Measurements from ENCODE around the gene METTL13. TPM values are rescaled to one million over a fixed set of nuclear protein-coding genes. Genes with fewer than 3 reads are reported as not detected.

Gene METTL13
- polyA plus RNA-seq, 12 donors = 18.0 to 28.4 (median 22.8) TPM; not detected in 1

DNA sequence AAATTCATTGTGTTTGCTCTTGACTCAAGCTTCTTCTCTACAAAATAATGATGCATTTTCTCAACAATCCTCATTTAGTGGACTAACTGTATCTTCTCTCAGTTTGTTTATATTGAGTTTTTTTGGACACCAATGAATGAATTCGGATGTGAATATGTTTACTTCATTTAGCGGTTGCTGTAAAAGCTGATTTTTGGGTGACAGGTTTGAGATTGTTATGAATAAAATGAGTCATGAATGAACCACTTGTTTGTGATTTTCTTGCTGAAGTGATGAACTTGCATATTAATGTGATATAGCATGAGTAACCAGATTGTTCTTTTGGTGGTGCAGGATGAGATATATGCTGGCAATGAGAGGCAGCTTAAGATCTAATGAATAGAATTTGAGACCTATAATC, 62.9 kb downstream of the METTL13 start:
- DNase-seq = no peak

DNA sequence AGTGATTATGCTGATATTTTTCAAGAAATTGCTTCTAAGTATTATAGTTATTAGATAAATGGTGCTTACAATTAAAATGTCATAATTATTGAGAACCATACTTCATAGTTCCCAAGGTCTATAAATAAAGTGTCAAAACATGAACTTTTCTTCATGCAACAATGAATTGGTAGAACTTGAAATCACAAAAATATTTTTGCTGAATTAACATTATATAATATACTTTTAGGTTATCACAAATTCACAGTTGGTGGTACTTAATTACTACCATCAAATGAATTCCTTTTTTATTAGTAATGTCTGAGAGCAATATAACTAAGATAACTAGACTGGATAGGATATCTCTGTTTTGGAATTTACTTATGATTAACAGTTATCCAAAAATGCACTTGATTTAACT, 64.5 kb downstream of the METTL13 start:
- no peak for DNase-seq

Other genes with a start within 250 kb of the METTL13 start
- gene MYOCOS, start 159.4 kb upstream of the METTL13 start, polyA plus RNA-seq (ENCODE audit: insufficient read length in 12 of 12) = under 1 TPM in 5 of 12 donors, not detected in 7; 0.08 to 0.26 (median 0.12) TPM
- gene MYOC, start 129.0 kb upstream of the METTL13 start, polyA plus RNA-seq (ENCODE audit: insufficient read length in 12 of 12) = 10 to 100 TPM in 1 of 12 donors, 1 to 10 TPM in 10, not detected in 1; 1.6 to 13.9 (median 5.9) TPM
- 10 to 100 TPM in 10 of 12 donors, 1 to 10 TPM in 1, not detected in 1; 7.2 to 34.3 (median 11.8) TPM for gene VAMP4, start 39.6 kb upstream of the METTL13 start, polyA plus RNA-seq (ENCODE audit: insufficient read length in 12 of 12)
- gene DNM3, start 59.8 kb downstream of the METTL13 start, polyA plus RNA-seq (ENCODE audit: insufficient read length in 12 of 12) = 1 to 10 TPM in 11 of 12 donors, not detected in 1; 2.6 to 6.3 (median 4.2) TPM